H1 (cell line): ENCODE results near the gene ZNF311. TPM values are rescaled to one million over a fixed set of nuclear protein-coding genes. Genes with fewer than 3 reads are reported as not detected.

ENCODE experiments used
- CTCF ChIA-PET: fragments of 300-600 bp; sonication (Branson Sonifier 250); formaldehyde crosslinking; loops from one replicate; lab custom pipeline; 2021; ENCODE audit not compliant: partially characterized antibody; lab: Charles Lee
- POLR2A ChIA-PET: fragments of 300-600 bp; sonication (Branson Sonifier 250); formaldehyde crosslinking; loops from one replicate; lab custom pipeline; 2021; ENCODE audit warnings: inconsistent platforms; ENCODE audit not compliant: partially characterized antibody; lab: Charles Lee
- DNase-seq, 2 experiments: peaks; one replicate each; pipeline versions ENCODE4 v3.0.0 to v3.0.0-alpha.2; 2010 to 2022; ENCODE audit warnings: low spot score in 2 of 2, low read depth in 1 of 2, mixed read lengths in 1 of 2
- FAIRE-seq: peaks from 2 replicates; lab custom pipeline; 2011; peaks lifted over from hg19 to GRCh38; lab: Jason Lieb, UNC
- H2AFZ ChIP-seq: 2 replicates; pipeline ENCODE4 v1.8.1; 2012; ENCODE audit warnings: low read length, inconsistent platforms
- H2AK5ac ChIP-seq: 2 replicates; pipeline ENCODE4 v1.6.1; 2013; ENCODE audit warnings: low read depth, low read length
- H2BK120ac ChIP-seq: replicated peaks from 2 replicates; pipeline ENCODE3; 2013; ENCODE audit warnings: low read depth, low read length, inconsistent platforms
- H2BK12ac ChIP-seq: 2 replicates; pipeline ENCODE4 v1.6.1; 2013; ENCODE audit warnings: low read depth, low read length
- H2BK15ac ChIP-seq: 2 replicates; pipeline ENCODE4 v1.6.1; 2013; ENCODE audit warnings: low read length
- H2BK20ac ChIP-seq: 2 replicates; pipeline ENCODE4 v1.6.1; 2013; ENCODE audit warnings: low read length
- H2BK5ac ChIP-seq: 2 replicates; pipeline ENCODE4 v1.6.1; 2013; ENCODE audit warnings: low read depth, low read length
- H3K14ac ChIP-seq: 2 replicates; pipeline ENCODE4 v1.6.1; 2013; ENCODE audit warnings: inconsistent platforms; ENCODE audit not compliant: insufficient read length
- H3K18ac ChIP-seq: 2 replicates; pipeline ENCODE4 v1.6.1; 2013; ENCODE audit warnings: low read length; ENCODE audit errors: extremely low read depth
- H3K23ac ChIP-seq: 2 replicates; pipeline ENCODE4 v1.6.1; 2013; ENCODE audit warnings: inconsistent platforms; ENCODE audit not compliant: insufficient read length
- H3K23me2 ChIP-seq: 2 replicates; pipeline ENCODE4 v1.6.1; 2013; ENCODE audit warnings: low read depth, low read length
- H3K27ac ChIP-seq: 2 replicates; pipeline ENCODE4 v1.6.1; 2011; ENCODE audit warnings: low read depth, low read length, inconsistent platforms
- H3K27me3 ChIP-seq, 4 experiments: replicated peaks in 1 of 4; 1 replicate in 1 of 4; 2 replicates in 3 of 4; pipeline versions ENCODE4 v1.6.1 to v1.8.1; 2011 to 2013; ENCODE audit warnings: low read length in 3 of 4, mild to moderate bottlenecking in 3 of 4, inconsistent platforms in 2 of 4, mixed read lengths in 2 of 4, moderate library complexity in 1 of 4; ENCODE audit not compliant: control insufficient read depth in 3 of 4, insufficient read depth in 3 of 4; ENCODE audit errors: extremely low read depth in 1 of 4
- H3K36me3 ChIP-seq, 4 experiments: 2 replicates each; pipeline versions ENCODE4 v1.6.1 to v1.8.1; 2011 to 2013; ENCODE audit warnings: mild to moderate bottlenecking in 4 of 4, low read length in 3 of 4, moderate library complexity in 2 of 4, control low read depth in 1 of 4, inconsistent platforms in 1 of 4; ENCODE audit not compliant: insufficient read depth in 4 of 4, control insufficient read depth in 2 of 4
- H3K4ac ChIP-seq: replicated peaks from 2 replicates; pipeline ENCODE3; 2013; ENCODE audit warnings: low read length, low read depth, mixed read lengths, inconsistent platforms; ENCODE audit not compliant: insufficient read length
- H3K4me1 ChIP-seq, 4 experiments: replicated peaks in 1 of 4; 1 replicate in 1 of 4; 2 replicates in 3 of 4; pipeline versions ENCODE4 v1.6.1 to v1.8.1; 2011 to 2013; ENCODE audit warnings: low read length in 3 of 4, inconsistent platforms in 2 of 4, mixed read lengths in 1 of 4; ENCODE audit not compliant: insufficient read depth in 4 of 4, control insufficient read depth in 3 of 4
- H3K4me2 ChIP-seq, 2 experiments: 2 replicates each; pipeline versions ENCODE4 v1.6.1 to v1.8.1; 2011 to 2013; ENCODE audit warnings: low read depth in 2 of 2, low read length in 2 of 2, control low read depth in 1 of 2, inconsistent platforms in 1 of 2, mild to moderate bottlenecking in 1 of 2; ENCODE audit not compliant: insufficient read depth in 1 of 2
- H3K4me3 ChIP-seq, 4 experiments: fragments of 200-600, 300-600 bp in 1 of 4; sonication (generic), shearing (Covaris generic), sonication (Bioruptor Twin) in 1 of 4; 2 replicates each; pipeline versions ENCODE4 v1.5.1 to v1.8.1; 2011 to 2016; ENCODE audit warnings: low read length in 4 of 4, low read depth in 3 of 4, control low read depth in 2 of 4, inconsistent platforms in 2 of 4, mild to moderate bottlenecking in 2 of 4, mixed read lengths in 1 of 4, moderate library complexity in 1 of 4; ENCODE audit not compliant: insufficient read depth in 2 of 4; ENCODE audit errors: extremely low read depth in 1 of 4
- H3K56ac ChIP-seq: replicated peaks from 2 replicates; pipeline ENCODE3; 2013; ENCODE audit warnings: low read depth, mild to moderate bottlenecking, mixed read lengths, low read length, inconsistent platforms; ENCODE audit not compliant: insufficient read length
- H3K79me1 ChIP-seq: 2 replicates; pipeline ENCODE4 v1.6.1; 2013; ENCODE audit warnings: low read depth, low read length, control low read depth
- H3K79me2 ChIP-seq, 2 experiments: 2 replicates each; pipeline versions ENCODE4 v1.6.1 to v1.8.1; 2012 to 2013; ENCODE audit warnings: low read length in 2 of 2, mild to moderate bottlenecking in 2 of 2, inconsistent platforms in 1 of 2; ENCODE audit not compliant: insufficient read depth in 2 of 2, control insufficient read depth in 1 of 2
- H3K9ac ChIP-seq, 4 experiments: replicated peaks in 1 of 4; 1 replicate in 1 of 4; 2 replicates in 3 of 4; pipeline versions ENCODE4 v1.6.1 to v1.8.1; 2011 to 2013; ENCODE audit warnings: low read depth in 3 of 4, low read length in 3 of 4, control low read depth in 2 of 4, mild to moderate bottlenecking in 2 of 4, moderate library complexity in 2 of 4, inconsistent platforms in 1 of 4; ENCODE audit errors: extremely low read depth in 1 of 4
- H3K9me3 ChIP-seq, 2 experiments: 2 replicates each; pipeline versions ENCODE4 v1.6.1 to v1.8.1; 2012 to 2013; ENCODE audit warnings: mild to moderate bottlenecking in 2 of 2, moderate library complexity in 2 of 2, control low read depth in 1 of 2, inconsistent platforms in 1 of 2, low read depth in 1 of 2, low read length in 1 of 2, mixed read lengths in 1 of 2; ENCODE audit not compliant: insufficient read depth in 2 of 2
- H4K20me1 ChIP-seq, 2 experiments: replicated peaks in 1 of 2; 2 replicates each; pipeline versions ENCODE3 to v1.8.1; 2011 to 2013; ENCODE audit warnings: inconsistent platforms in 2 of 2, low read length in 2 of 2, mild to moderate bottlenecking in 1 of 2; ENCODE audit not compliant: insufficient read depth in 2 of 2, control insufficient read depth in 1 of 2
- H4K5ac ChIP-seq: 2 replicates; pipeline ENCODE4 v1.6.1; 2013; ENCODE audit warnings: low read length, low read depth, mixed read lengths, inconsistent platforms; ENCODE audit not compliant: insufficient read length
- H4K8ac ChIP-seq: 2 replicates; pipeline ENCODE4 v1.8.0; 2013; ENCODE audit warnings: mild to moderate bottlenecking, moderate library complexity, low read length, inconsistent platforms; ENCODE audit not compliant: insufficient read depth; ENCODE audit errors: extremely low read depth
- H4K91ac ChIP-seq: replicated peaks from 2 replicates; pipeline ENCODE3; 2013; ENCODE audit warnings: low read length, mixed read lengths, inconsistent platforms; ENCODE audit not compliant: insufficient read length
- NRF1 ChIP-seq: IDR thresholded peaks from 2 replicates; pipeline ENCODE4 v1.6.1; 2011; ENCODE audit warnings: mild to moderate bottlenecking, low read depth, low read length, improper control_type of control experiment
- POLR2A ChIP-seq, 2 experiments: IDR thresholded peaks; 1 replicate in 1 of 2; 2 replicates in 1 of 2; pipeline ENCODE4 v1.6.1; 2011; ENCODE audit warnings: low read depth in 2 of 2, low read length in 2 of 2, mild to moderate bottlenecking in 2 of 2; ENCODE audit errors: control extremely low read depth in 1 of 2
- WGBS, 2 experiments: shearing (Covaris generic) in 1 of 2; methylation state at CpG; one replicate each; pipeline versions ENCODE4 v1.1.6 to v1.1.7; 2013 to 2015; ENCODE audit warnings: low lambda C conversion rate in 2 of 2, mixed read lengths in 2 of 2, inconsistent platforms in 1 of 2, low coverage in 1 of 2, missing lambda C conversion rate in 1 of 2; ENCODE audit not compliant: insufficient replicate concordance in 2 of 2, insufficient coverage in 1 of 2, insufficient read length in 1 of 2; ENCODE audit errors: extremely low coverage in 1 of 2, missing lambda C conversion rate in 1 of 2; 5-methylcytosine and 5-hydroxymethylcytosine counted together
- polyA plus RNA-seq, 7 experiments: library from polyadenylated mRNA; depleted of rRNA in 3 of 7; stranded (reverse) in 5 of 7; unstranded in 2 of 7; fragments of >200 nt in 5 of 7; fragments of 200-250 nt in 2 of 7; gene quantifications; 1 replicate in 5 of 7; 2 replicates in 1 of 7; 4 replicates in 1 of 7; pipeline versions ENCODE4 v1.2.1 to v1.2.3, GENCODE V29; 2011 to 2013; ENCODE audit warnings: missing spikeins in 2 of 7, mixed read lengths in 2 of 7
- total RNA-seq: library from RNA; stranded (reverse); fragmentation: NEBNext Ultra II Directional; extraction: Animal tissue kit (Norgen Biotek cat#: 25700); gene quantifications from 2 replicates; pipeline ENCODE4 v1.2.1, GENCODE V29; 2021

The ZNF311 gene
- total and polyA plus RNA-seq, 2 of the 8 experiments (the other 6 are each of a cell fraction or from before 2014, with no cell fraction given): 1.9 to 4.2 TPM

GRCh38 chr6:29009358-29009757 lies 4.2 kb upstream of the ZNF311 start:
- no peak overlapping the region for H2BK15ac ChIP-seq
- H4K5ac ChIP-seq: no peak overlapping the region
- H2BK120ac ChIP-seq: no peak overlapping the region
- H3K36me3 ChIP-seq: no peaks in the 10 kb centered on the region
- CTCF ChIA-PET: interaction anchor here (0.5 kb wide), 1 partner anchor 278 kb away, joined by 3 read pairs; no protein-coding TSS in a partner anchor
- H4K20me1 ChIP-seq: peaks cover 0 to 2% of the 10 kb centered on the region in 2 experiments
- no peaks in the 10 kb centered on the region for H3K79me1 ChIP-seq
- no peak overlapping the region for H3K14ac ChIP-seq
- POLR2A ChIA-PET: no interaction called here
- no peaks in the 10 kb centered on the region; the same call in 1 of the 2 replicates for H3K23me2 ChIP-seq
- H2BK20ac ChIP-seq: no peak overlapping the region
- H3K27ac ChIP-seq: no peak overlapping the region
- H2BK12ac ChIP-seq: no peak overlapping the region
- no peak overlapping the region for H4K8ac ChIP-seq
- H2AK5ac ChIP-seq: no peak overlapping the region
- no peak overlapping the region for H2AFZ ChIP-seq
- WGBS, 2 experiments: 85% methylated on average over 1 of the region's 1 CpG; no CpG with 5 or more reads in 1 of the 2 experiments
- 0 out of 4 replicates have a peak, but pooled peaks cover 0 to under 1% of the 10 kb centered on the region in 2 experiments for H3K9me3 ChIP-seq
- no peak overlapping the region for H3K4me3 ChIP-seq
- FAIRE-seq: no peak
- no peak overlapping the region for H3K56ac ChIP-seq
- peaks cover 0 to 8% (median 4%) of the 10 kb centered on the region in 4 experiments; a peak in 3 of 7 replicates for H3K27me3 ChIP-seq
- no peaks in the 10 kb centered on the region for H3K79me2 ChIP-seq
- no peak overlapping the region for H4K91ac ChIP-seq
- H3K23ac ChIP-seq: no peak overlapping the region
- H3K18ac ChIP-seq: no peak overlapping the region
- no peak overlapping the region for H3K9ac ChIP-seq
- H3K4ac ChIP-seq: no peak overlapping the region
- H3K4me1 ChIP-seq: peaks cover 0 to 2% (median 0%) of the 10 kb centered on the region in 4 experiments; a peak in 1 of 7 replicates
- no peak for TF ChIP-seq POLR2A (IDR thresholded peaks at IDR 0.05; ENCODE audit: control extremely low read depth in 1 of 2, low read depth in 2 of 2, low read length in 2 of 2)
- no peak for TF ChIP-seq NRF1
- no peak for DNase-seq
- H3K4me2 ChIP-seq: no peak overlapping the region
- no peak overlapping the region for H2BK5ac ChIP-seq
